H1 (cell line): Measurements from ENCODE around the gene SLC43A2. TPM values are rescaled to one million over a fixed set of nuclear protein-coding genes. Genes with fewer than 3 reads are reported as not detected.

ENCODE experiments used
- ATF2 ChIP-seq: IDR thresholded peaks from 2 replicates; pipeline ENCODE4 v1.6.1; 2012; ENCODE audit warnings: low read length, inconsistent platforms
- BCL11A ChIP-seq, 2 experiments: IDR thresholded peaks; one replicate each; pipeline ENCODE4 v1.6.1; 2011; ENCODE audit warnings: low read depth in 2 of 2, low read length in 2 of 2, mild to moderate bottlenecking in 2 of 2
- KDM1A ChIP-seq: fragments of 200-600, 300-600 bp; sonication (generic); IDR thresholded peaks from 2 replicates; pipeline ENCODE4 v1.7.1; 2016; ENCODE audit warnings: mild to moderate bottlenecking, low read length, borderline replicate concordance
- SP4 ChIP-seq: IDR thresholded peaks from 2 replicates; pipeline ENCODE4 v1.6.1; 2012; ENCODE audit warnings: low read length, inconsistent platforms
- SUZ12 ChIP-seq: fragments of 200-600 bp; sonication (generic); IDR thresholded peaks from 2 replicates; pipeline ENCODE4 v1.6.1; 2012; ENCODE audit warnings: mild to moderate bottlenecking, inconsistent platforms, low read length, moderate library complexity, mixed read lengths
- polyA plus RNA-seq, 7 experiments: library from polyadenylated mRNA; depleted of rRNA in 3 of 7; stranded (reverse) in 5 of 7; unstranded in 2 of 7; fragments of >200 nt in 5 of 7; fragments of 200-250 nt in 2 of 7; gene quantifications; 1 replicate in 5 of 7; 2 replicates in 1 of 7; 4 replicates in 1 of 7; pipeline versions ENCODE4 v1.2.1 to v1.2.3, GENCODE V29; 2011 to 2013; ENCODE audit warnings: missing spikeins in 2 of 7, mixed read lengths in 2 of 7
- total RNA-seq: library from RNA; stranded (reverse); fragmentation: NEBNext Ultra II Directional; extraction: Animal tissue kit (Norgen Biotek cat#: 25700); gene quantifications from 2 replicates; pipeline ENCODE4 v1.2.1, GENCODE V29; 2021

The SLC43A2 gene
- total and polyA plus RNA-seq, 2 of the 8 experiments (the other 6 are each of a cell fraction or from before 2014, with no cell fraction given) = 6.6 to 10.5 TPM

- TF ChIP-seq BCL11A (IDR thresholded peaks at IDR 0.05; ENCODE audit: low read depth in 2 of 2, low read length in 2 of 2) = no peak
- no peak for TF ChIP-seq ATF2
- no peak for TF ChIP-seq KDM1A
- no peak for TF ChIP-seq SUZ12
- TF ChIP-seq SP4 = no peak
Observed at GRCh38 chr17:1650731-1651558, 22.3 kb upstream of the SLC43A2 start (continued).
